Right renal pelvis (tissue), 4 donors: Measurements from ENCODE around the gene SKAP1. TPM values are rescaled to one million over a fixed set of nuclear protein-coding genes. Genes with fewer than 3 reads are reported as not detected.
"Not testable (repeated sequence)": the region's sequence is repeated elsewhere in the genome, so short reads cannot be mapped to it uniquely, and the experiment has no call there.

ENCODE experiments used
- DNase-seq, 4 donors: peaks; one replicate each; pipeline ENCODE4 v3.0.0-alpha.2; 2013; ENCODE audit warnings: low read depth in 4 of 4, low spot score in 3 of 4, missing footprints in 1 of 4
- polyA plus RNA-seq, 4 donors: library from polyadenylated mRNA; unstranded; fragments of 120-200 nt; gene quantifications; one replicate each; pipeline ENCODE4 v1.2.1, GENCODE V29; 2013; ENCODE audit not compliant: insufficient read length in 4 of 4

SKAP1 gene
- polyA plus RNA-seq, 4 donors, result 10.5 to 12.8 (median 12.2) TPM

- DNase-seq, result no peak
Measured at GRCh38 chr17:48251950-48252349, 178.1 kb downstream of the SKAP1 start.

- no peak for DNase-seq
Measured at GRCh38 chr17:48250949-48251348, 179.1 kb downstream of the SKAP1 start.

DNA sequence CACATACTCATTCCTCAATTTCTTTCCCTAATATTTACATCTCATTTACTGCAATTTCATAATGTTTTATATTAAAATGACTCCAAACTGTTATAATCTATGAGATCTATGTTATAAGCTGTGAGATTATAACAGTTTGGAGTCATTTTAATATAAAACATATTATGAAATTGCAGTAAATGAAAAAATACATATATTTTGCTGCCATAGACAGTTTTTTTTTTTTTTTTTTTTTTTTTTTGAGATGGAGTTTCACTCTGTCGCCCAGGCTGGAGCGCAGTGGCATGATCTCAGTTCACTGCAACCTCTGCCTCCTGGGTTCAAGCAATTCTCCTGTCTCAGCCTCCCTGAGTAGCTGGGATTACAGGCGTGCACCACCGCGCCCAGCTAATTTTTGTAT is 180.0 kb downstream of the SKAP1 start:
- DNase-seq, result not testable (repeated sequence)

- no peak for DNase-seq
Measured at GRCh38 chr17:48247603-48248002, 182.4 kb downstream of the SKAP1 start.

DNA sequence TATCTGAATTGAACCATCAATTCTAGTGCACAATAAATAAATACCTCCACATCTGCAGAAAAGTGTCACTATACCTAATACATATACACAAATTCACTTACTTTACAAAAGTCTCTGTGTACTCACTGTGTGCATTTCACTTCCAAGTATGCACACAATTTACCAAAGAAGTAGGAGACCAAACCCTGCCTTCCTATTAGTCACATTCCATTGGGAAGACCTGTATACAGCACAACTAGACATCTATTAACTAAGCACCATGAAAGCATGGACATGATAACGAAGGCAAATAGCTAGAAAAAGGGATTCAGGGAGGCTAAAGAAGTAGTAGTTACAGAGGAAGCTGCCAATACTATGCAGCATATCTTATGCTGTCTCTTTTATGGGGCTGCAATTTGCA is 183.0 kb downstream of the SKAP1 start:
- no peak for DNase-seq

- no peak for DNase-seq
Measured at GRCh38 chr17:48246612-48247011, 183.4 kb downstream of the SKAP1 start.

GRCh38 chr17:48245465-48246033 is 184.5 kb downstream of the SKAP1 start:
- DNase-seq, result not testable (repeated sequence)

DNA sequence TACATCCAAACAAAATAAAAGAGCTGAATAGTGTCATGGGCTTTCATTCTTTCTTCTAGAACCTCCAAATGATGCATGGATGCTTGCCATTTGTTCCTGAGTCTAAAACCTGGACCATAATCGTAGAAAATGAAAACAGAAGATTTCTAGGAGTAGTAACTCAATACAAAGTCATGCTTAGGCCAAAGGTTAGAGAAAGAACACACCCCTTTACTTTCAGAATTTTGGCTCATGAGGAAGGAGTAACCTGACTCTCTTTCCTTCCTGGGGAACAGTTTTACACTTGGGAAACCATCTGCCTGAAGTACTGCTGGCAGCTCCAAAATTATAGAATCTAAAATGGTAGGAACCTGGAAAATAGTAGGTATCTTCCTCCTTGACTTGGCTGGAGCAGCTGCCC is 185.2 kb downstream of the SKAP1 start:
- DNase-seq, result no peak

GRCh38 chr17:48244121-48244711 is 185.8 kb downstream of the SKAP1 start:
- DNase-seq, result no peak

- no peak for DNase-seq
Measured at GRCh38 chr17:48241770-48242497, 188.1 kb downstream of the SKAP1 start.

DNA sequence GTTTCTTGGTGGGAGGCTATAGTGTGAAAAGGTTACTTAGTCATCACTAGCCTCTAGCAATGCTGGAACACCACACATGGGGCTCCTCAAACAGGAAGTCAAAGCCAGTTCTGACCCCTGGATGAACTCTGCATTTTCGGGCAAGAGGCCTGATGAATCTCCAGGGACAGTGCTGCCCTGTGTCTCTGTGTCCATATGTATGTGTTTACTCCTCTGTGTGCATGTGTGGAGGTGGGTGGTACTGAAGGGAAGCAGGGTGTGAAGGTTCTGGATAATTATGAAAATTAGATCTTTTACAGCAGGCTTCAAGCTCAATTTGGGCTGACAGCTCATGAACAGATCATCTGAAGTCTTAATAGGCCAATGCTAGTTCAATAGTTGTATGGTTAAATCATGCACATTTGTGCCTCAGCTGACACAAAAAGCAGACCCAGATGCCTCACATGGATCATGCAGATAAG is 188.9 kb downstream of the SKAP1 start:
- DNase-seq, result no peak

- DNase-seq, result no peak
Measured at GRCh38 chr17:48240562-48241130, 189.4 kb downstream of the SKAP1 start.

GRCh38 chr17:48240122-48240521 is 189.9 kb downstream of the SKAP1 start:
- DNase-seq, result no peak

DNA sequence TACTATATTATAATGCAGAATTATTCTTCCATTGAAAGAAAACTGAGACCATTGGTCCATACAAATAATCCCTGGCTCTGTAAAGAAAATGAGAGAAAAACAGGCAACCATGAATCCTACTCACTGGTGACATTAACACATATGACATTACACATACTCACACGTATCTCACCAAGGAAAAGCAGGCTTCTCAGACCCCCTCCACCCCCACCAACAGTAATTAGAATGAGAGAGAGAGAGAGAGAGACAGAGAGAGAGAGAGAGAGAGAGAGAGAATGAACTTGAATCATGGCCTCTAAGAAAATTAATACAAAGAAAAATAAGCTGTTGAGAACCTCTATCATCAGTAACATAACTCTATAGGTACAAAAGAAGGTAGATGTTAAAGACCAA is 190.4 kb downstream of the SKAP1 start:
- DNase-seq, result no peak

GRCh38 chr17:48238933-48239602 is 190.9 kb downstream of the SKAP1 start:
- DNase-seq, result no peak

DNA sequence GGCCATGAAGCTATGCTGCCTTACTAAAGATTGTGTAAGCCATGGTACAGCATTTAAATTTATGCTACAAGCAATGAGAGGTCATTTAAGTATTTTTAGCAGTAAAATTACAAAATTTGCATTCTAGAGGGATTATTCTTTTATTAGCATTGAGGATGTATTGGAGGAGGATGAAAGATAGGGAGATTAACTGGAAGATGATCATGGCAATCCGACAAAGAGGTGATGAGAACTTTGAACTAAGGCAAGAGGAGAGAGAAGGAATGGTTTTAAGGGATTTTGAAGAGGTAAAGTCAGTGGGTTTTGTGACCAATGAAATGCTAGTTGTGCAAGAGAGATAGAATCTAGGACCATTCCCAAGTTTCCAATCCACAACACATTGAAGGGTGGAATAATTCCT is 192.6 kb downstream of the SKAP1 start:
- no peak for DNase-seq

DNA sequence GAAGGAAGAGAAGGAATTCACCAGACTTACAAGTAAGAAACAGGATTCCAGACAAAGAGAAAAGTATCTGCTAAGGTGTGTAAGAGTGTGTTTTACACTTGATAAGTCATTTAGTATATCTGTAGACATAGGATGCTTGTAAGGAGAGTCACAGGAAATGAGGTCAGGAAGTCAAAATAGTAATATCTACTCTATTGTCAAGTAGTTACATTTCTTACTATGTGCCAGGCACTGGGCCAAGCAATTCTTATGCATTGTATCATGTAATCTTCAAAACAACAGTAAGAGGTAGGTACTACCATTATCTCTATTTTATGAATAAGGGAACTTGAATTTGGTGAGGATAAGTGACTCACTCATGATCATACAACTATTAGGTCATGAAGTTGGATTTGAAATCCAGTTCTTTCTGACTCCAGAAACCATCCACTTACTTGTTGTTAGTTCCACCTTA is 193.3 kb downstream of the SKAP1 start:
- no peak for DNase-seq

DNA sequence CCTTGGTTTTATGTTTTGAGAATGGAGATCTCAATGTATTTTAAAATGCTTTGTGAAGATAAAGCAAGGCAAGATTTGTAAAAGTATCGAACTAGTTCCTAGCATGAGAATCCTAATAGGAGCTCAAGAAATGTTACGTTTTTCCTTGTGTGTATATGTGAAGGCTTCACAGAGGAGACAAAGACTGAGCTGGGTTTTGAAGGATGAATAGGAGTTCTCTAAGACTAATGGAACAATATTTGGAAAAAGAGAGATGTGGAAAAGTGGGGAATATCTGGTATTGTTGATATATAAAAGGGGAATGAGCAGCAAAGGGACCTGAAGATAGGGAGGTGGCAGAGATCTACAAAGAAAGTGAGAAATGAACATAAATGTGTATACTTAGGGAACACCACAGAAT is 195.1 kb downstream of the SKAP1 start:
- DNase-seq, result no peak

GRCh38 chr17:48231995-48232959 is 197.7 kb downstream of the SKAP1 start:
- DNase-seq, result no peak

GRCh38 chr17:48229936-48230335 is 200.1 kb downstream of the SKAP1 start:
- DNase-seq, result no peak
